IMR-90 (cell line): ENCODE results near the gene CA11. TPM values are rescaled to one million over a fixed set of nuclear protein-coding genes. Genes with fewer than 3 reads are reported as not detected.

ENCODE experiments used
- ATAC-seq: fragments of 200-7000 bp; cut with Tn5 transposase; 2 replicates; pipeline ENCODE4 v1.9.1; 2020; ENCODE audit warnings: low read depth, mild to moderate bottlenecking, moderate library complexity
- BruUV-seq: library from RNA; stranded (reverse); fragments of 400-500 nt; replicated peaks from 2 replicates; lab custom pipeline; 2021; lab: Mats Ljungman, UMichigan
- CTCF ChIA-PET: fragments of 300-600 bp; formaldehyde crosslinking; extraction: SDS; loops from one replicate; lab custom pipeline; 2021; ENCODE audit warnings: antibody characterized with exemption; lab: Yijun Ruan, JAX
- POLR2A ChIA-PET: fragments of 300-600 bp; sonication (Branson Sonifier 250); formaldehyde crosslinking; loops from one replicate; lab custom pipeline; 2022; ENCODE audit warnings: antibody characterized with exemption; ENCODE audit not compliant: unreplicated experiment; lab: Charles Lee
- DNase-seq: peaks from one replicate; pipeline ENCODE4 v3.0.0; 2013
- H2AFZ ChIP-seq: replicated peaks from 2 replicates; pipeline ENCODE3; 2013; ENCODE audit warnings: low read length, mild to moderate bottlenecking; ENCODE audit not compliant: poor library complexity
- H2AK5ac ChIP-seq: 2 replicates; pipeline ENCODE4 v1.6.1; 2013; ENCODE audit warnings: low read depth, low read length, inconsistent platforms
- H2AK9ac ChIP-seq: replicated peaks from 2 replicates; pipeline ENCODE3; 2013; ENCODE audit warnings: mild to moderate bottlenecking, low read depth, low read length, moderate library complexity; ENCODE audit not compliant: poor library complexity
- H2BK120ac ChIP-seq: 2 replicates; pipeline ENCODE4 v1.6.1; 2013; ENCODE audit warnings: low read depth, low read length, inconsistent platforms
- H2BK15ac ChIP-seq: 3 replicates; pipeline ENCODE4 v1.6.1; 2013; ENCODE audit warnings: low read depth, low read length, inconsistent platforms
- H2BK20ac ChIP-seq: 2 replicates; pipeline ENCODE4 v1.6.1; 2013; ENCODE audit warnings: low read depth, mild to moderate bottlenecking, inconsistent platforms, low read length, moderate library complexity
- H2BK5ac ChIP-seq: 2 replicates; pipeline ENCODE4 v1.6.1; 2013; ENCODE audit warnings: mild to moderate bottlenecking, low read depth, low read length, inconsistent platforms; ENCODE audit not compliant: poor library complexity, severe bottlenecking
- H3K14ac ChIP-seq: replicated peaks from 2 replicates; pipeline ENCODE4 v1.6.1; 2013; ENCODE audit warnings: low read depth, low read length, inconsistent platforms
- H3K18ac ChIP-seq: 2 replicates; pipeline ENCODE4 v1.6.1; 2013; ENCODE audit warnings: low read depth, low read length, control low read depth
- H3K23ac ChIP-seq: 2 replicates; pipeline ENCODE4 v1.6.1; 2013; ENCODE audit warnings: low read depth, low read length, inconsistent platforms
- H3K27ac ChIP-seq: 2 replicates; pipeline ENCODE4 v1.5.1; 2013; ENCODE audit warnings: mild to moderate bottlenecking, control low read depth, low read length; ENCODE audit not compliant: insufficient read depth
- H3K27me3 ChIP-seq: 2 replicates; pipeline ENCODE4 v1.6.1; 2013; ENCODE audit warnings: low read length; ENCODE audit not compliant: control insufficient read depth, insufficient read depth
- H3K36me3 ChIP-seq: 2 replicates; pipeline ENCODE4 v1.6.1; 2013; ENCODE audit warnings: low read length, mixed read lengths; ENCODE audit not compliant: control insufficient read depth, insufficient read depth
- H3K4ac ChIP-seq: 2 replicates; pipeline ENCODE4 v1.6.1; 2013; ENCODE audit warnings: low read depth, low read length, inconsistent platforms
- H3K4me1 ChIP-seq: 2 replicates; pipeline ENCODE4 v1.6.1; 2013; ENCODE audit warnings: low read length, mixed read lengths; ENCODE audit not compliant: control insufficient read depth, insufficient read depth
- H3K4me2 ChIP-seq: 2 replicates; pipeline ENCODE4 v1.6.1; 2013; ENCODE audit warnings: low read depth, mild to moderate bottlenecking, control low read depth, low read length, moderate library complexity
- H3K4me3 ChIP-seq: 2 replicates; pipeline ENCODE4 v1.5.1; 2013; ENCODE audit warnings: low read depth, mild to moderate bottlenecking, control low read depth, low read length, moderate library complexity; ENCODE audit not compliant: insufficient read depth
- H3K56ac ChIP-seq: 2 replicates; pipeline ENCODE4 v1.6.1; 2013; ENCODE audit warnings: low read length, inconsistent platforms; ENCODE audit not compliant: insufficient read depth; ENCODE audit errors: extremely low read depth
- H3K79me1 ChIP-seq, 2 experiments: 2 replicates each; pipeline ENCODE4 v1.6.1; 2013; ENCODE audit warnings: low read length in 2 of 2, inconsistent platforms in 1 of 2, low read depth in 1 of 2
- H3K9ac ChIP-seq: 2 replicates; pipeline ENCODE4 v1.6.1; 2013; ENCODE audit warnings: low read depth, low read length, control low read depth
- H3K9me1 ChIP-seq: 2 replicates; pipeline ENCODE4 v1.6.1; 2013; ENCODE audit warnings: low read length, inconsistent platforms; ENCODE audit not compliant: insufficient read depth
- H3K9me3 ChIP-seq: 2 replicates; pipeline ENCODE4 v1.6.1; 2013; ENCODE audit warnings: low read length; ENCODE audit not compliant: control insufficient read depth, insufficient read depth
- H4K20me1 ChIP-seq: 2 replicates; pipeline ENCODE4 v1.6.1; 2013; ENCODE audit warnings: low read length, inconsistent platforms; ENCODE audit not compliant: insufficient read depth
- H4K5ac ChIP-seq: 2 replicates; pipeline ENCODE4 v1.6.1; 2013; ENCODE audit warnings: mild to moderate bottlenecking, low read depth, low read length, control low read depth
- H4K8ac ChIP-seq, 2 experiments: 2 replicates each; pipeline ENCODE4 v1.6.1; 2013; ENCODE audit warnings: low read depth in 2 of 2, low read length in 2 of 2, control low read depth in 1 of 2, inconsistent platforms in 1 of 2
- H4K91ac ChIP-seq: 2 replicates; pipeline ENCODE4 v1.6.1; 2013; ENCODE audit warnings: low read depth, low read length, inconsistent platforms; ENCODE audit not compliant: insufficient read depth
- BHLHE40 ChIP-seq: fragments of 150-350 bp; IDR thresholded peaks from 2 replicates; pipeline ENCODE4 v1.6.1; 2016; ENCODE audit warnings: mild to moderate bottlenecking, low read depth, low read length
- CEBPB ChIP-seq: IDR thresholded peaks from 2 replicates; pipeline ENCODE4 v1.6.1; 2012; ENCODE audit warnings: low read depth, low read length, improper control_type of control experiment
- CTCF ChIP-seq: conservative IDR thresholded peaks from 2 replicates; pipeline ENCODE4 v1.5.1; 2012; ENCODE audit warnings: mild to moderate bottlenecking, low read depth, low read length, improper control_type of control experiment
- ELK1 ChIP-seq: fragments of 150-350 bp; IDR thresholded peaks from 2 replicates; pipeline ENCODE4 v1.6.1; 2016; ENCODE audit warnings: low read depth, mild to moderate bottlenecking, low read length, moderate library complexity, borderline replicate concordance
- FOS ChIP-seq: fragments of 150-350 bp; IDR thresholded peaks from 2 replicates; pipeline ENCODE4 v1.6.1; 2016; ENCODE audit warnings: low read depth, low read length
- MAFK ChIP-seq: IDR thresholded peaks from 2 replicates; pipeline ENCODE4 v1.6.1; 2012; ENCODE audit warnings: low read depth, low read length, improper control_type of control experiment
- MXI1 ChIP-seq: IDR thresholded peaks from 2 replicates; pipeline ENCODE4 v1.6.1; 2012; ENCODE audit warnings: low read depth, mild to moderate bottlenecking, low read length, moderate library complexity, borderline replicate concordance
- NFE2L2 ChIP-seq: fragments of 150-350 bp; IDR thresholded peaks from 2 replicates; pipeline ENCODE4 v1.6.1; 2016; ENCODE audit warnings: low read depth, mild to moderate bottlenecking, low read length
- POLR2A ChIP-seq: IDR thresholded peaks from 2 replicates; pipeline ENCODE4 v1.6.1; 2012; ENCODE audit warnings: mild to moderate bottlenecking, low read depth, low read length
- RAD21 ChIP-seq: IDR thresholded peaks from 2 replicates; pipeline ENCODE4 v1.6.1; 2012; ENCODE audit warnings: low read length, improper control_type of control experiment
- RFX5 ChIP-seq: IDR thresholded peaks from 2 replicates; pipeline ENCODE4 v1.8.0; 2012; ENCODE audit warnings: low read depth, mild to moderate bottlenecking, low read length, moderate library complexity
- SMC3 ChIP-seq: fragments of 150-350 bp; IDR thresholded peaks from 2 replicates; pipeline ENCODE4 v1.6.1; 2016; ENCODE audit warnings: low read depth, mild to moderate bottlenecking, antibody characterized with exemption, low read length, moderate library complexity
- USF2 ChIP-seq: fragments of 150-350 bp; IDR thresholded peaks from 2 replicates; pipeline ENCODE4 v1.6.1; 2017; ENCODE audit warnings: mild to moderate bottlenecking, antibody characterized with exemption, low read length, low read depth
- WGBS, 2 experiments: methylation state at CpG; one replicate each; pipeline versions ENCODE4 v1.1.5 to v1.1.7; 2013; ENCODE audit warnings: missing lambda C conversion rate in 2 of 2; ENCODE audit not compliant: insufficient read length in 1 of 2; ENCODE audit errors: extremely low coverage in 2 of 2; 5-methylcytosine and 5-hydroxymethylcytosine counted together
- dilution Hi-C: fragments of 300-500 bp; cut with HindIII; formaldehyde crosslinking; loops from one replicate; pipeline ENCODE4 v1.14.3; 2018; ENCODE audit warnings: low sequenced_read_pairs; ENCODE audit not compliant: unreplicated experiment
- in situ Hi-C: fragments of 300-500 bp; cut with MboI; formaldehyde crosslinking; loops from 3 replicates; pipeline ENCODE4 v1.14.3; 2019; ENCODE audit warnings: low sequenced_read_pairs, inconsistent platforms, mixed read lengths
- intact Hi-C: fragments of 100-400 bp; cut with micrococcal nuclease; formaldehyde crosslinking; loops from 2 replicates; pipeline ENCODE4 v1.10.0; 2022
- polyA plus RNA-seq, 3 experiments: library from polyadenylated mRNA; depleted of rRNA; stranded (reverse); fragments of >200 nt; gene quantifications; 2 replicates each; pipeline ENCODE4 v1.2.3, GENCODE V29; 2012; ENCODE audit warnings: low replicate concordance in 1 of 3
- total RNA-seq: library from RNA; depleted of rRNA; stranded (reverse); fragments of >200 nt; gene quantifications from 2 replicates; pipeline ENCODE4 v1.2.3, GENCODE V29; 2012

The CA11 gene
- total and polyA plus RNA-seq, 2 of the 4 experiments (the other 2 are of a cell fraction) = 1.3 to 2.9 TPM

- Histone ChIP-seq H3K14ac (no peak overlapping the region), H2BK120ac (no peak overlapping the region), H3K9ac (no peak overlapping the region), H3K4me2 (no peak overlapping the region), H2AK9ac (no peak overlapping the region), H3K9me3 (no peaks in the 10 kb centered on the region), H4K20me1 (no peaks in the 10 kb centered on the region), H2BK15ac (no peak overlapping the region), H3K27me3 (peaks cover 16% of the 10 kb centered on the region), H4K5ac (no peak overlapping the region), H3K36me3 (no peaks in the 10 kb centered on the region), H3K79me1 (no peaks in the 10 kb centered on the region), H4K91ac (no peak overlapping the region), H3K4ac (no peak overlapping the region), H3K9me1 (no peaks in the 10 kb centered on the region), H4K8ac (no peak overlapping the region), H2AFZ (no peak overlapping the region), H2BK5ac (no peak overlapping the region), H3K4me1 (no peaks in the 10 kb centered on the region), H3K4me3 (no peak overlapping the region), H3K56ac (no peak overlapping the region), H3K27ac (no peak overlapping the region), H2BK20ac (no peak overlapping the region), H3K23ac (no peak overlapping the region), H3K18ac (no peak overlapping the region), H2AK5ac (no peak overlapping the region)
- intact Hi-C loops = no loop called here
- 69% methylated on average over 3 of the region's 6 CpGs; no CpG with 5 or more reads in 1 of the 2 experiments for whole genome bisulfite sequencing, 2 experiments
- dilution Hi-C loops = no loop called here
- TF ChIP-seq SMC3 (no peak), POLR2A (no peak), MAFK (no peak), FOS (no peak), ELK1 (no peak), MXI1 (no peak), NFE2L2 (no peak), USF2 (no peak), RFX5 (no peak), RAD21 (no peak), BHLHE40 (no peak), CEBPB (no peak), CTCF (no peak)
- DNase-seq (no peak), ATAC-seq (no peak)
- BruUV-seq = no TSS peak
- CTCF ChIA-PET = no interaction called here
- in situ Hi-C loops = no loop called here
- POLR2A ChIA-PET = no interaction called here
These were observed 50.2 kb downstream of the CA11 start for GRCh38 chr19:48595833-48596232.
